HG03521 (cell line): ENCODE results near the gene POLR2L.
A peak's percentile ranks its signal among the peaks of the same experiment; 100 is the strongest.

Experiments used
- ATAC-seq: cut with Tn5 transposase; IDR thresholded peaks from one replicate; pipeline ENCODE4 v1.9.1; 2021; ENCODE audit warnings: mild to moderate bottlenecking, moderate library complexity; ENCODE audit not compliant: unreplicated experiment

POLR2L gene

GRCh38 chr11:828506-829175, 13.7 kb downstream of the POLR2L start:
- no peak for ATAC-seq

- ATAC-seq = no peak
These were observed 14.5 kb downstream of the POLR2L start, which contains the start of gene CRACR2B for GRCh38 chr11:827897-828192. CRACR2B (plus strand) TSS chr11:827919; CDS start chr11:828608, 689 bp downstream.

GRCh38 chr11:827146-827896, 15.0 kb downstream of the POLR2L start:
- no peak for ATAC-seq

GRCh38 chr11:826836-827145, 15.5 kb downstream of the POLR2L start:
- ATAC-seq = no peak

GRCh38 chr11:826227-826621, 16.1 kb downstream of the POLR2L start:
- no peak for ATAC-seq

- no peak for ATAC-seq
These were observed 16.7 kb downstream of the POLR2L start for GRCh38 chr11:825366-826226.

- ATAC-seq = no peak
These were observed 17.4 kb downstream of the POLR2L start for GRCh38 chr11:824942-825341.

- no peak for ATAC-seq
These were observed 17.9 kb downstream of the POLR2L start for GRCh38 chr11:824292-824880.

- ATAC-seq = no peak
These were observed 18.7 kb downstream of the POLR2L start for GRCh38 chr11:823441-824291.

GRCh38 chr11:821512-822371, 20.6 kb downstream of the POLR2L start:
- ATAC-seq = no peak

GRCh38 chr11:820655-821511, 21.4 kb downstream of the POLR2L start:
- no peak for ATAC-seq

GRCh38 chr11:819943-820649, 22.2 kb downstream of the POLR2L start:
- ATAC-seq = peak; percentile 58

- peak; percentile 59 for ATAC-seq
These were observed 23.0 kb downstream of the POLR2L start for GRCh38 chr11:819129-819931.

GRCh38 chr11:818396-819128, 23.8 kb downstream of the POLR2L start, which contains the start of gene PNPLA2:
PNPLA2 (plus strand) TSS chr11:818914; CDS start chr11:819719, 805 bp downstream.
- ATAC-seq = no peak

- no peak for ATAC-seq
These were observed 25.9 kb downstream of the POLR2L start for GRCh38 chr11:816433-816779.

GRCh38 chr11:815675-816432, 26.5 kb downstream of the POLR2L start:
- no peak for ATAC-seq
